Smooth muscle cell (in vitro differentiated cells): ENCODE results near the gene DLG1. TPM values are rescaled to one million over a fixed set of nuclear protein-coding genes. Genes with fewer than 3 reads are reported as not detected.
"Not testable (repeated sequence)": the region's sequence is repeated elsewhere in the genome, so short reads cannot be mapped to it uniquely, and the experiment has no call there.

ENCODE experiments used
- DNase-seq: peaks from one replicate; lab custom pipeline; 2025; ENCODE audit not compliant: unreplicated experiment; lab: John Stamatoyannopoulos, UW
- H2AFZ ChIP-seq: fragments of 200-600 bp; sonication (generic); 2 replicates; pipeline ENCODE4 v1.6.0; 2016; ENCODE audit warnings: antibody characterized with exemption, low read depth, mild to moderate bottlenecking
- H3F3A ChIP-seq: fragments of 200-600 bp; sonication (generic); 2 replicates; pipeline ENCODE4 v1.6.0; 2017; ENCODE audit warnings: antibody characterized with exemption, low read depth
- H3K27ac ChIP-seq: fragments of 200-600 bp; sonication (generic); 2 replicates; pipeline ENCODE4 v1.5.1; 2016; ENCODE audit warnings: low read depth, mild to moderate bottlenecking
- H3K27me3 ChIP-seq: fragments of 200-600 bp; sonication (generic); 2 replicates; pipeline ENCODE4 v1.6.1; 2016; ENCODE audit warnings: low read depth, mild to moderate bottlenecking
- H3K36me3 ChIP-seq: fragments of 200-600 bp; sonication (generic); 2 replicates; pipeline ENCODE4 v1.5.1; 2016; ENCODE audit warnings: low read depth
- H3K4me1 ChIP-seq: fragments of 200-600 bp; sonication (generic); 2 replicates; pipeline ENCODE4 v1.5.1; 2016; ENCODE audit warnings: low read depth
- H3K4me2 ChIP-seq: fragments of 200-600 bp; sonication (generic); 2 replicates; pipeline ENCODE4 v1.6.0; 2016; ENCODE audit warnings: mild to moderate bottlenecking
- H3K4me3 ChIP-seq: fragments of 200-600 bp; sonication (generic); 2 replicates; pipeline ENCODE4 v1.5.1; 2016; ENCODE audit warnings: mild to moderate bottlenecking
- H3K79me2 ChIP-seq: fragments of 200-600 bp; sonication (generic); 2 replicates; pipeline ENCODE4 v1.6.0; 2016; ENCODE audit warnings: low read depth, mild to moderate bottlenecking
- H3K9ac ChIP-seq: fragments of 200-600 bp; sonication (generic); 2 replicates; pipeline ENCODE4 v1.6.0; 2016; ENCODE audit warnings: low read depth
- H3K9me3 ChIP-seq: fragments of 200-600 bp; sonication (generic); replicated peaks from 2 replicates; pipeline ENCODE4 v1.5.1; 2016; ENCODE audit warnings: low read depth
- H4K20me1 ChIP-seq: fragments of 200-600 bp; sonication (generic); 2 replicates; pipeline ENCODE4 v1.6.0; 2016; ENCODE audit warnings: low read depth
- WGBS: methylation state at CpG from one replicate; pipeline ENCODE4 v1.1.7; 2016; ENCODE audit warnings: low lambda C conversion rate; 5-methylcytosine and 5-hydroxymethylcytosine counted together
- polyA plus RNA-seq: library from polyadenylated mRNA; unstranded; fragments of >200 nt; fragmentation: Nextera tagmentation; extraction: Ambion mirVana; gene quantifications from 2 replicates; pipeline ENCODE4 v1.2.1, GENCODE V29; 2016
- total RNA-seq: library from RNA; depleted of rRNA; stranded (reverse); fragments of >200 nt; gene quantifications from 2 replicates; pipeline ENCODE4 v1.2.3, GENCODE V29; 2014
- TF ChIP-seq, protein P1 (sequence below): fragments of 200-600 bp; sonication (generic); IDR thresholded peaks from 2 replicates; pipeline ENCODE4 v1.5.1; 2017; ENCODE audit warnings: borderline replicate concordance, mild to moderate bottlenecking, antibody characterized with exemption; ENCODE audit not compliant: insufficient read depth, poor library complexity, severe bottlenecking

Gene DLG1
- total and polyA plus RNA-seq, 2 experiments from 2014 or later = 23.5 to 69.0 TPM

DNA sequence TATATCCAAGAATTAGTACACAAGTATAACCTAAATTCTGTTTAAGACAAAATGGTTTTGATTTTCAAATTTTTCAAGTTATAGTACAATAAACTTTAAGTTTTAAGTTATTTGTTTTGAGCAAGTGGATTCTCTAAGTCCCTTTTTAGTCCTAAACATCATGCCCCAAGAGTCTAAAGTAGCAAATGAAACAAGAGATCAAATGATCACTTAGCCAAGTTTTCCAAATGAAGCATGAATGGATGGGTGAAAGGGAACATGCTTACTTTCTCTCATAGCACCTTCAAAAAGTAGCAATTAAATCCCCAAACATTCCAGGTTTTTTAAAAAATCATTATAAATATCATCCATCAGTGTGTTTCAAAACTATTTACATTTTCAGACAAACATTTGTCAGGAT, 19.5 kb downstream of the DLG1 start:
- H3K27me3 ChIP-seq = no peaks in the 10 kb centered on the region
- peaks cover 9% of the 10 kb centered on the region for H3K36me3 ChIP-seq
- H3K79me2 ChIP-seq = peaks cover 95% of the 10 kb centered on the region
- peaks cover 75% of the 10 kb centered on the region for H4K20me1 ChIP-seq
- H3K9ac ChIP-seq = no peak overlapping the region
- no peak overlapping the region for H2AFZ ChIP-seq
- no peaks in the 10 kb centered on the region for H3K9me3 ChIP-seq
- TF ChIP-seq, protein P1, sequence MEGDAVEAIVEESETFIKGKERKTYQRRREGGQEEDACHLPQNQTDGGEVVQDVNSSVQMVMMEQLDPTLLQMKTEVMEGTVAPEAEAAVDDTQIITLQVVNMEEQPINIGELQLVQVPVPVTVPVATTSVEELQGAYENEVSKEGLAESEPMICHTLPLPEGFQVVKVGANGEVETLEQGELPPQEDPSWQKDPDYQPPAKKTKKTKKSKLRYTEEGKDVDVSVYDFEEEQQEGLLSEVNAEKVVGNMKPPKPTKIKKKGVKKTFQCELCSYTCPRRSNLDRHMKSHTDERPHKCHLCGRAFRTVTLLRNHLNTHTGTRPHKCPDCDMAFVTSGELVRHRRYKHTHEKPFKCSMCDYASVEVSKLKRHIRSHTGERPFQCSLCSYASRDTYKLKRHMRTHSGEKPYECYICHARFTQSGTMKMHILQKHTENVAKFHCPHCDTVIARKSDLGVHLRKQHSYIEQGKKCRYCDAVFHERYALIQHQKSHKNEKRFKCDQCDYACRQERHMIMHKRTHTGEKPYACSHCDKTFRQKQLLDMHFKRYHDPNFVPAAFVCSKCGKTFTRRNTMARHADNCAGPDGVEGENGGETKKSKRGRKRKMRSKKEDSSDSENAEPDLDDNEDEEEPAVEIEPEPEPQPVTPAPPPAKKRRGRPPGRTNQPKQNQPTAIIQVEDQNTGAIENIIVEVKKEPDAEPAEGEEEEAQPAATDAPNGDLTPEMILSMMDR = no peak
- no peak overlapping the region for H3K27ac ChIP-seq
- H3K4me1 ChIP-seq = no peaks in the 10 kb centered on the region
- H3F3A ChIP-seq = no peaks in the 10 kb centered on the region
- DNase-seq = no peak
- H3K4me2 ChIP-seq = no peak overlapping the region
- no peak overlapping the region for H3K4me3 ChIP-seq

GRCh38 chr3:197276808-197277207, 21.6 kb downstream of the DLG1 start:
- H3K36me3 ChIP-seq, H3K27me3 ChIP-seq, H3K4me3 ChIP-seq, H3F3A ChIP-seq, H3K4me2 ChIP-seq, H3K4me1 ChIP-seq, H3K9me3 ChIP-seq, H2AFZ ChIP-seq, H3K9ac ChIP-seq, DNase-seq, H3K27ac ChIP-seq: not testable (repeated sequence)
- 97% methylated on average over 8 of the region's 8 CpGs for WGBS
- peaks cover 81% of the 10 kb centered on the region for H4K20me1 ChIP-seq
- TF ChIP-seq, protein P1 = peak; percentile 24
- H3K79me2 ChIP-seq = peaks cover 96% of the 10 kb centered on the region

GRCh38 chr3:197270558-197271317, 27.7 kb downstream of the DLG1 start:
- Histone ChIP-seq H3K79me2 (peaks cover 99% of the 10 kb centered on the region), H3K4me3 (no peak overlapping the region), H4K20me1 (peaks cover 87% of the 10 kb centered on the region), H3K4me1 (no peaks in the 10 kb centered on the region), H3K9me3 (no peaks in the 10 kb centered on the region), H3K4me2 (no peak overlapping the region), H3K27ac (no peak overlapping the region), H3K36me3 (no peaks in the 10 kb centered on the region), H2AFZ (no peak overlapping the region), H3K9ac (no peak overlapping the region), H3F3A (no peaks in the 10 kb centered on the region), H3K27me3 (no peaks in the 10 kb centered on the region)
- TF ChIP-seq, protein P1 = no peak
- no peak for DNase-seq
- 94% methylated on average over 4 of the region's 4 CpGs for WGBS

- H3K27me3 ChIP-seq = no peaks in the 10 kb centered on the region
- no peaks in the 10 kb centered on the region for H3F3A ChIP-seq
- 81% methylated on average over 3 of the region's 3 CpGs for WGBS
- H2AFZ ChIP-seq = no peak overlapping the region
- TF ChIP-seq, protein P1 = no peak
- peaks cover 98% of the 10 kb centered on the region for H3K79me2 ChIP-seq
- H3K27ac ChIP-seq = no peak overlapping the region
- H3K36me3 ChIP-seq = no peaks in the 10 kb centered on the region
- no peak overlapping the region for H3K4me3 ChIP-seq
- H3K9me3 ChIP-seq = no peaks in the 10 kb centered on the region
- peaks cover 89% of the 10 kb centered on the region for H4K20me1 ChIP-seq
- no peak for DNase-seq
- no peak overlapping the region for H3K4me2 ChIP-seq
- H3K9ac ChIP-seq = no peak overlapping the region
- no peaks in the 10 kb centered on the region for H3K4me1 ChIP-seq
Measured at GRCh38 chr3:197269024-197269423, 29.4 kb downstream of the DLG1 start.
